ENCODE results near the gene TIMM13.

TIMM13 gene

DNA sequence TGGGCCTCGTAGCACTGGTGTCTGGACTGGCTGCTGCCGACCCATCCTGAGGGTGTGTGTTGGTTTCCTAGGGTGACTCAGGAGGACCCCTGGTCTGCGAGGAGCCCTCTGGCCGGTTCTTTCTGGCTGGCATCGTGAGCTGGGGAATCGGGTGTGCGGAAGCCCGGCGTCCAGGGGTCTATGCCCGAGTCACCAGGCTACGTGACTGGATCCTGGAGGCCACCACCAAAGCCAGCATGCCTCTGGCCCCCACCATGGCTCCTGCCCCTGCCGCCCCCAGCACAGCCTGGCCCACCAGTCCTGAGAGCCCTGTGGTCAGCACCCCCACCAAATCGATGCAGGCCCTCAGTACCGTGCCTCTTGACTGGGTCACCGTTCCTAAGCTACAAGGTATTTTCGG, 13.8 kb downstream of the TIMM13 start:
- no peak for DNase-seq (ENCODE audit: low read depth)
- H3K4me3 ChIP-seq (ENCODE audit: low read depth, low read length): no peak overlapping the region
- TF ChIP-seq, protein P1, sequence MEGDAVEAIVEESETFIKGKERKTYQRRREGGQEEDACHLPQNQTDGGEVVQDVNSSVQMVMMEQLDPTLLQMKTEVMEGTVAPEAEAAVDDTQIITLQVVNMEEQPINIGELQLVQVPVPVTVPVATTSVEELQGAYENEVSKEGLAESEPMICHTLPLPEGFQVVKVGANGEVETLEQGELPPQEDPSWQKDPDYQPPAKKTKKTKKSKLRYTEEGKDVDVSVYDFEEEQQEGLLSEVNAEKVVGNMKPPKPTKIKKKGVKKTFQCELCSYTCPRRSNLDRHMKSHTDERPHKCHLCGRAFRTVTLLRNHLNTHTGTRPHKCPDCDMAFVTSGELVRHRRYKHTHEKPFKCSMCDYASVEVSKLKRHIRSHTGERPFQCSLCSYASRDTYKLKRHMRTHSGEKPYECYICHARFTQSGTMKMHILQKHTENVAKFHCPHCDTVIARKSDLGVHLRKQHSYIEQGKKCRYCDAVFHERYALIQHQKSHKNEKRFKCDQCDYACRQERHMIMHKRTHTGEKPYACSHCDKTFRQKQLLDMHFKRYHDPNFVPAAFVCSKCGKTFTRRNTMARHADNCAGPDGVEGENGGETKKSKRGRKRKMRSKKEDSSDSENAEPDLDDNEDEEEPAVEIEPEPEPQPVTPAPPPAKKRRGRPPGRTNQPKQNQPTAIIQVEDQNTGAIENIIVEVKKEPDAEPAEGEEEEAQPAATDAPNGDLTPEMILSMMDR (IDR thresholded peaks at IDR 0.05; ENCODE audit: low read depth, low read length, missing control alignments): no peak
- in situ Hi-C loops (cut with HindIII; ENCODE audit: low sequenced_read_pairs): no loop called here

DNA sequence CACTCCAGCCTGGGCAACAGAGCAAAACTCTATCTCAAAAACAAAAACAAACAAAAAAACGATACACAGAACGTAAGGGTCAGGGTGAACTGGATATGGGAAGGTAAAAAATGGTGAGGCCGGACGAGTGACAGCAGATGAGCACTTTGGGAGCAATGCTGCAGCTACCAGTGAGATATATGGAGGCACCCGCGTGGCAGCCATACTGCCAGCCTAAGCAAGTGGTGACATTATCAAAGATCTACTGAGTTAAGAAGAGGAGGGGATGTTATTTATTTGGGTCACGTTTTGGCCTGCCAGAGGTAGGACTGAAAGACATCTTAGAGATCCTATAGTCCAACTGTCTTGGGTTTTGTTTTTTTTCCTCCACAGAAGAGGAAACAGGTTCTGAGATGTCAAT, 14.2 kb downstream of the TIMM13 start:
- no peak for DNase-seq (ENCODE audit: low read depth)
- in situ Hi-C loops (cut with HindIII; ENCODE audit: low sequenced_read_pairs): no loop called here
- H3K4me3 ChIP-seq (ENCODE audit: low read depth, low read length): no peak overlapping the region
- TF ChIP-seq, protein P1 (IDR thresholded peaks at IDR 0.05; ENCODE audit: low read depth, low read length, missing control alignments): no peak

DNA sequence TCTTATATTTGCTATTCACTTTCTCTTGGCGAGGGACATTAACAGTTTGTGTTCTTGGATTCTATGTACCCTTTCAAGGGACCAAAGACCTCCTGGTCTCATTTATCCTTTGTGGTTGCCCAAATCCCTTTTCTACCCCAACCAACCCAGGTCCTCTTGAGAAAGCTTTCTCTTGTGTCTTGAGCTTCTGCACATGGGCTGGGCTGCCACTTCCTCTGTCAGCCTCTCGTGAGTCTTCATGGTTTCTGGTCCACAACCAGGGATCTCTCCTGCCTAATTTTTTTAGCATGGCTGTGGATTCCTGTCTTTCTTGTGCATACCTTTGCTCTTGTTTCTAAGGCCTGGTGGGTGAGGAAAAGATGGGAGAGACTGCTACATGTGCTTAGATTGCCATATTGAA, 14.9 kb downstream of the TIMM13 start:
- in situ Hi-C loops (cut with HindIII; ENCODE audit: low sequenced_read_pairs): no loop called here
- DNase-seq (ENCODE audit: low read depth): no peak
- TF ChIP-seq, protein P1 (IDR thresholded peaks at IDR 0.05; ENCODE audit: low read depth, low read length, missing control alignments): no peak
- H3K4me3 ChIP-seq (ENCODE audit: low read depth, low read length): no peak overlapping the region

- in situ Hi-C loops (cut with HindIII; ENCODE audit: low sequenced_read_pairs): no loop called here
- TF ChIP-seq, protein P1 (IDR thresholded peaks at IDR 0.05; ENCODE audit: low read depth, low read length, missing control alignments): no peak
- DNase-seq (ENCODE audit: low read depth): no peak
- H3K4me3 ChIP-seq (ENCODE audit: low read depth, low read length): no peak overlapping the region
Observed at GRCh38 chr19:2411709-2412108, 15.7 kb downstream of the TIMM13 start.

GRCh38 chr19:2410023-2410422, 17.4 kb downstream of the TIMM13 start:
- no peak overlapping the region for H3K4me3 ChIP-seq (ENCODE audit: low read depth, low read length)
- no peak for DNase-seq (ENCODE audit: low read depth)
- TF ChIP-seq, protein P1 (IDR thresholded peaks at IDR 0.05; ENCODE audit: low read depth, low read length, missing control alignments): no peak
- in situ Hi-C loops (cut with HindIII; ENCODE audit: low sequenced_read_pairs): no loop called here

- DNase-seq (ENCODE audit: low read depth): no peak
- H3K4me3 ChIP-seq (ENCODE audit: low read depth, low read length): no peak overlapping the region
- TF ChIP-seq, protein P1 (IDR thresholded peaks at IDR 0.05; ENCODE audit: low read depth, low read length, missing control alignments): no peak
- in situ Hi-C loops (cut with HindIII; ENCODE audit: low sequenced_read_pairs): no loop called here
Observed at GRCh38 chr19:2409352-2409912, 18.0 kb downstream of the TIMM13 start.
